ENCODE measurements around the gene CBFA2T3.
A peak's percentile ranks its signal among the peaks of the same experiment; 100 is the strongest.
"Not testable (repeated sequence)": the region's sequence is repeated elsewhere in the genome, so short reads cannot be mapped to it uniquely, and the experiment has no call there.

The CBFA2T3 gene

DNA sequence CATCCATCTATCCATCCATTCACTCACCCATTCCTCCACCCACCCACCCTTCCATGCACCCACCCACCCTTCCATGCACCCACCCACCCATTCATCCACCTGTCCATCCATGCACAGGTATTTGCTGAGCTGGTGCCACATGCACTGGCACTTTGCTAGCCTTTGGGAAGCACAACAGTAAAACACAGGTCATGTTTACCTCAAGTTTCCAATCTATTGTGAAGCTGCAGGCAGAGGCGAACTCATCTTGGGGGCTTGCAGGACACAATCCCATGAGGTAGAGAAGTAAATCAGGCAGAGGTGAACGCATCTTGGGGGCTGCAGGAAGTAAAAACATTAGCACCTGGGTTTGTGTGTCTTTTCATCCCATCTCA, 35.6 kb upstream of the CBFA2T3 start:
- DNase-seq, result no peak

DNA sequence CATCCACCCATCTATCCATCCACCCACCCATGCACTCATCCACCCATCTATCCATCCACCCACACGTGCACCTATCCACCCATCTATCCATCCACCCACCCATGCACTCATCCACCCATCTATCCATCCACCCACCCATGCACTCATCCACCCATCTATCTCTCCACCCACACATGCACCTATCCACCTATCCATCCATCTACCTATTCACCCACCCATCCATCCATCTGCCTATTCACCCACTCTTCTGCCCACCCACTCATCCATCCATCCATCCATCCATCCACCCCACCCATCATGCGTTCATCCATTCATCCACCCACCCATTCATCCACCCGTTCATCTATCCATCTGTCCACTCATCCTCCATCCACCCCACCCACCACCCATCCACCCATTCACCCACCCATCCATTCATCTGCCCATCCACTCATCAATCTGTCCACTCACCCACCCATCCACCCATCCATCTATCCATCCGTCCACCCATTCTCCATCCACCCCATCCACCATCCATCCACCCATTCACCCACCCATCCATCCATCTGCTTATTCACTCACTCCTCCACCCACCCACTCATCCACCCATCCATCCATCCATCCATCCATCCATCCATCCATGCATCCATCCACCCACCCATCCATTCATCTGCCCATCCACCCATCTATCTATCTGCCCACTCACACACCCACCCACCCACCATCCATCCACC, 35.1 kb upstream of the CBFA2T3 start:
- no peak for DNase-seq

DNA sequence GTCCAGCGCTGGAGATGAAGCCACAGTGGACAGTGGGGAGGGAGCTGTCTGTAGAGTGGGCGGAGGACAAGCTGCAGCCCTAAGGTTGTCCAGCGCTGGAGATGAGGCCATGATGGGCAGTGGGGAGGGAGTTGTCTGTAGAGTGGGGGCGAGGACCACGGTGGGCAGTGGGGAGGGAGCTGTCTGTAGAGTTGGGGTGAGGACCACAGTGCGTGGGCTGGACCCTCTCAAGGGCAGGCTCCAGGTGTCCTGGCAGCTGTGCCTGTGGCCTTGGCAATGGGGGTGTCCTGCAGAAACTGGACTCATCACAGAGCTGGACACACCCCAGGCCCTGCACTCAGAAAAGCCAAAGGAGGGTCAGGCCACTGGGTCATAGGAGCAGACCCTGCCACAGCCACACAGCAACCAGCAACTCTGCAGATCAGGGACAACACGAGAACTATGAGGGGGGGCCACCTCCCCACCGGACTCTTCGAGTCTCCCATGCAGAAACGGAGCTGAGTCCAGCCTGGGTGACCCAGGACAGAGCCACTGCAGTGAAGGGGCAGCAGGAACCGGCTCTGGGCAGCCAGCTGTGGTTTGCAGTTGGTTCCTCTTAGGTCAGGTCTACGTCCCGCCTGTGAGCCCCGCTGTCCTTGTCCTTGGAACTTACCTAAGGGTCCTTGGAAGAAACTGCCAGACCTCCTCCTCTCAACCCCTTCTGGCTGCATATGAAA, 33.4 kb upstream of the CBFA2T3 start:
- no peak for DNase-seq

DNA sequence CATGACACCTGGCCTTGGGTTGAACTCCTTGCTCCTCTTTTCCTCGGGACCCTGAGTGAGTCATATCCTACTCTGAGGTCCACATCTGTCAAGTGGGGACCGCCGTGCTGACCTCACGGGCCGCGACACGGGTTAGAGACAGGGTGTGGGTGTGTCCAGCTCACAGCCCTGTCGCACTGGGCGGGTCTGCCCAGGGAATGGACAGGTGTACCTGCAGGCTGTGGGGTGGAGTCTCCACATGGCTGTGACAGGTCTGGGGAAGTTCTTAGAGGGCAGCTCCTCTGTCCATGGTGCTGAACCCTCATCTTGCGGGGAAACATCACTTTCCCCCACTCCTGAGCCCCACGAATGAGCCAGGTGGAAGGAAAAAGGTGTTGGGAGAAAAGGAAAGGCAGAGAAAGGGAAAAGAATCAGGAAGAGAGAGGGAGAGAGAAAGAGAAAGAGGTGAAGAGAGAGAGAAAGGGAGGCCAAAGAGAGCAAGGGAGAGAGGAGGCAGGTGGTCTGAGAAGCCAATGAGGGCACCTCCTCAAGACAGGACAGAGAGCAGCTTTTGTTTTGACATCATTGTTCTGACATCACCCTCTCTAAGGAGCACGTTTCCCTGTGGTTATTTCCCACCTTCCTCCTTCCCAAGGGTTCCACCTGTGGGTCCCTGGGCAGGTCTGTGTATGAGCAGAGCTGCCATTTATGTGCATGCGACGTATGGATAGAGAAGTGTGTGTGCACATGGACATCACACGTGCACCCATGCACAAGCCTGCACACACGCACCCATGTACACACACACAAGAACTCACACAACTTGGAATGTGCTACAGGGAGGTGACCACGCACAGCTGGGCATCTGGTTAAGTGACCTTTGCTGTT, 32.6 kb upstream of the CBFA2T3 start:
- DNase-seq, result no peak

DNA sequence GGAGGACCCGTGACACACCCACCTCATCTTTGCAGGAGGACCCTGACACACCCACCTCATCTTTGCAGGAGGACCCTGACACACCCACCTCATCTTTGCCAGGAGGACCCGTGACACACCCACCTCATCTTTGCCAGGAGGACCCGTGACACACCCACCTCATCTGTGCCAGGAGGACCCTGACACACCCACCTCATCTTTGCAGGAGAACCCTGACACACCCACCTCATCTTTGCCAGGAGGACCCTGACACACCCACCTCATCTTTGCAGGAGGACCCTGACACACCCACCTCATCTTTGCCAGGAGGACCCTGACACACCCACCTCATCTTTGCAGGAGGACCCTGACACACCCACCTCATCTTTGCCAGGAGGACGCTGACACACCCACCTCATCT, 31.8 kb upstream of the CBFA2T3 start:
- not testable (repeated sequence) for DNase-seq

DNA sequence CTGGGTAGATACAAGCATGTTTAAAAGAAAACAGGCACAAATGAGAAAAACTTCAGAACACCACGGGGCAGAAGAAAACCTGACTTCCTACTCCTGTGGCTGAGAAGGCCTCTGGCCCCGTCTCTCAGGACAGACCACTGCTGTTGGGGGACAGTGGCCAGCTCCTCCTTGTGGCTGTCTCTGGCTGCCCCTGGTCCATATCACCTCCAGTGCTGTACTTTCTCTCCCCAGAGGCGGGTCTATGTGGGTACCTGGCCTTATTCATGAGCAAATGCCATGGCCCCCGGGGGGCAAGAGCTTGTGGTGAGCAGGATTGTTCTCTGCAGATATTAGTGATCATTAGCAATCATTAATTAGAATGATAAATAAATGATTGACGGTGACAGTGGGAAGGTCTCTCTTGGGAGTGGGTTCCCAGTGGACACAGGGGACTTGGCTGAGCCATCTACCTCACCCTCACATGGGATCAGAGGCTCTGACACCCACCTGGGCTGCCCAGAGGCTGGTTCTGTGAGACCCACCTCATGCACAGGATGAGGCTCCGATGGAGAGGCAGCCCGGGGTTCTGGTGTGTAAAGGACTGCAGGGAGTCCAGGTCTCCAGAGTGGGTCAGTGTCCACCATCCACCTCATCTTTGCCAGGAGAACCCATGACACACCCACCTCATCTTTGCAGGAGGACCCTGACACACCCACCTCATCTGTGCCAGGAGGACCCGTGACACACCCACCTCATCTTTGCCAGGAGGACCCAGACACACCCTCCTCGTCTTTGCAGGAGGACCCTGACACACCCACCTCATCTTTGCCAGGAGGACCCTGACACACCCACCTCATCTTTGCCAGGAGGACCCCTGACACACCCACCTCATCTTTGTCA, 30.6 kb upstream of the CBFA2T3 start:
- no peak for DNase-seq

DNA sequence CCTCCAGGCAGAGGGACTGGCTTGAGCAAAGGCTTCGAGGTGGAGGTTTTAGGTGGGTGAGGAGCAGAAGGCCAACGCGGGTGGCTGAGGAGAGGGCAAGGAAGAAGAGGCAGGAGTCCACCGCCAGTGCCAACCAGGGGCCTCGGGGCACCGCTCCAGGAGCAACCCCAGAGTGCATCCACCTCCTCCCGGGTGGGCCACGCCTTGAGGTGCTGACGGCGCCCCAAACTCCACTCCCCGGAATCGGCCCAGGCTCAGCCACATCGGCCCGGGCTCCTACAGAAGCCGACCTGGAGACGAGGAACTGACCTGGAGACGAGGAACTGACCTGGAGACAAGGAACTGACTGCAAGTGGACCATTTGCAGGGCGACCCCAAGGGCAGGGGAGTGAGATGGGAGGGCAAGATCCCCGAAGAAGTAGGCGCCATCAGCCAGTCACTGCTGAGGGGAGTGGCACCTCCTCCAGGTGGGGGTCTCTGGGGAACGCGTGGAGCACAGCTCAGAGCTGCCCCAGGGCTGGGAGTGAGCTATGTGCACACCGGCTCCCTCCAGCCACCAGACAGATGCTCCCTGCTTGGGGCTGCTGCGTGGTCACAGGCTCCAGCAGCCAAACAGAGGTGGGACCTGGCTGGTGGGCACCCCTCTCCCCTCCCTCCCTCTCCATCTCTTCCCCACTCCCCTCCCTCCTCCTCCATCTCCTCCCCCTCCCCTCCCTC, 29.2 kb upstream of the CBFA2T3 start:
- no peak for DNase-seq

DNA sequence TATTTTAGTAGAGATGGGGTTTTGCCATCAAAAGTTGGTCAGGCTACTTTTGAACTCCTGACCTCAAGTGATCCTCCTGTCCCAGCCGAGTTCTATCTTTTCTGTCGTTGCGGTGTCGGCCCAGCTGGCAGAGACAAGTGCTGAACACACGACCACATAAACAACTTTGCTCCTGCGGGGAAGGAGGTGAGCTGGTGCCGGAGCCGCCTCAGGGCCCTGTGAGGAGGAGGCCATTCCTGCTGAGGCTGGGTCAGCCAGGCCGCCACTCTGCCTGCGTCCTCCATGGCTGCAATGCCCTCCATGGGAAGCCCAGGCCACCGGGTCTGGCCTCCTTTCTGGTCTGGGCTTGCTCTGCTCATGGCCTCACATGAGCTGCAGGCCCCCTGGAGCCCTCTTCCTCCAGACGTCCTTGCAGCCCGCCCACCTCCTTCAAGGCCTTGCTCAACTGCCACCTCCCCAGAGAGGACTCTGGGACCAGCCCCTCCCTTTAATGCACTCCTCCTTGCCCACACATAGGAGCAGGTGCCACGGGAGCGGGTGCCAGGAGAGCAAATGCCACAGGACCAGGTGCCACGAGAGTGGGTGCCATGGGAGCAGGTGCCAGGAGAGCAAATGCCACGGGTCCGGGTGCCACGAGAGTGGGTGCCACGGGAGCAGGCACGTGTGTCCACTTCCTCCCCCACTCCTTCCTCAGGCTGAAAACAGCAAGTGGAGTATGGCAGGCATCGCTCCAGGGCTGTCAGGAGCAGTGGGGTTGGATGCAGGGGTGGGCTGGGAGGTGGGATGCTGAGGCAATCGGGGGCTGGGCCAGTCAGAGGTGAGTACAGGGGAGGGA, 28.4 kb upstream of the CBFA2T3 start:
- DNase-seq, result no peak

DNA sequence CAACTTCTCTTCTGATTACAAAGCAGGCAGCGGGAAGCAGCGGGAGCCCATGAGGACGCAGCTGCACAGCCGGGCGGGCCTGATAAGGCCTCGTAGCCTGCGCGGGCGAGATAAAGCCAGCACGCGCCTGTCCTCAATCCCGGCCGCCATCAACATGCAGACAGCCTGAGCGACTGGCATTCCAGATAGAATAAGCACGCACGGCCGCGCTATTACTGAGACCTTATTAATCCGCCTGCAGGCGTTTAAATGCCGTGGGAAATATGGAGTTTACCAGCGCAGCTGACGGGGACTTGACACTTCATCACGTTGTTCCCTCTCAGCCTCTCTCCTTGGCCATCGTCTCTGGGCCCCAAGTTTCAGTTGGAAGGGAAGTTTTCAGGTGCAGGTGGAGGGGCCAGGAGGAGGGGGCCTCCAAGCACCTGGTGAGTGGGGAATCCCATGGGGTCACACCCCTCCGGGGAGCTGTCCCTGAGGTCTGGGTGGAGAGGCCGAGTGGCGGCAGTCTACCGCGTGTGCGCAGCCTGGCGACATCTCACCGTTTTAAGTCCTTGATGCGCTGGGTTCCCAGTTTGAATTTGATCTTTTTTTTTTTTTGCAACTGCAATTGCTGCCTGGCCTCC, 27.3 kb upstream of the CBFA2T3 start:
- no peak for DNase-seq

DNA sequence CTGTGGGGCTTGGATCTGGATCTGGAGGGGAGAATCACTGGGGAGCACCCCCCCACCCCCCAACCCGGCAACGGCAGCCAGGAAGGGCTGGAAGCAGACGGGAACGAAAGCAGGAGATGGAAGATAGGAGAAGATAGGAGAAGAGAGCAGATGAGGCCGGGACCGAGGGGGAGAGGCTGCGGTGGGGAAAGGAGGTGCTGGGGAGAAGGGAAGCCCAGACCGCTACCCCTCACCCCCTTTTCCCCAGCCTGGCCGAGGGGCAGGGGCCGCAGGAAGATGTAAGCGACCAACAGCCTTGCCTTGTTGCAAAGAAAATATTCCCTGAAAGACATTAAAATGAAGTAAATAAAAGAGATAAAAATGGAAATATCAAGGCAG, 26.8 kb upstream of the CBFA2T3 start:
- DNase-seq, result no peak

DNA sequence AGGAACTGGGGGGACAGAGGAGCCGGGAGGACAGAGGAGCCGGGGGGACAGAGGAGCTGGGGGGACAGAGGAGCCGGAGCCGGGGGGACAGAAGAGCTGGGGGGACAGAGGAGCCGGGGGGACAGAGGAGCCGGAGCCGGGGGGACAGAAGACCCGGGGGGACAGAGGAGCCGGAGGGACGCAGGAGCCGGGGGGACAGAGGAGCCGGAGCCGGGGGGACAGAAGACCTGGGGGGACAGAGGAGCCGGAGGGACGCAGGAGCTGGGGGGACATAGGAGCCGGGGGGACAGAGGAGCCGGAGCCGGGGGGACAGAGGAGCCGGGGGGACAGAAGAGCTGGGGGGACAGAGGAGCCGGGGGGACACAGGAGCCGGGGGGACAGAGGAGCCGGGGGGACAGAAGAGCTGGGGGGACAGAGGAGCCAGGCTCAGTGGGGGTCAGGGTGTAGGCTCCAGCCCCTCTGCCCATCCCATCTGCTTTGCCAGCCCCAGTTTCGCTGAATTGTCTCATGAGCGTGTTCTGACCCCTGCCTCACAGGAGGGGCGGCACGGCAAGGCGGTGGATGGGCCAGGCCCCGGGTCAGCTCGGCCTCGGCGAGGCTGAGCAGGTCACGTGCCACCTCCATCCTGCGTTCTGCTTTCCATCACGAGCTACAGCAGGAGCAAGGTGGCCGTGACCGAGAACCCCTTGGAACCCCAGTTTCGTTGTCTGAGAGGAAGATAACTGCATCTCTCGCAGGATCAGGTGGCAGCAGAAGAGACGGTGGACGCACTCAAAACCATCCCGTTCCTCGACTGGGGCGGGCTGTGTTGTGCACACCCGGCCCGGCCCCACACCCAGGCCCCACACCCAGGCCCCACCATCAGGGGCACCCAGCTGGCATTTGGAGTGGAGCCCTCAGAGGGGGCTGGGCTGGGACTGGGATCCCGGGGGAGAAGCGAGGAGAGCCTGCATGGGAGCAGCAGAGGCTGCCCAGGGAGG, 26.1 kb upstream of the CBFA2T3 start:
- DNase-seq, result peak; percentile 46

DNA sequence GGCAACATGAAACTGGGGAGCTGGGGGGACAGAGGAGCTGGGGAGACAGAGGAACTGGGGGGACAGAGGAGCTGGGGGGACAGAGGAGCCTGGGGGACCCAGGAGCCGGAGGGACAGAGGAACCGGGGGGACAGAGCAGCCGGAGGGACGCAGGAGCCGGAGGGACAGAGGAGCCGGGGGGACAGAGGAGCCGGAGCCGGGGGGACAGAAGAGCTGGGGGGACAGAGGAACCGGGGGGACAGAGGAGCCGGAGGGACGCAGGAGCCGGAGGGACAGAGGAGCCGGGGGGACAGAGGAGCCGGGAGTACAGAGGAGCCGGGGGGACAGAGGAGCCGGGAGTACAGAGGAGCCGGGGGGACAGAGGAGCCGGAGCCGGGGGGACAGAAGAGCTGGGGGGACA, 25.1 kb upstream of the CBFA2T3 start:
- not testable (repeated sequence) for DNase-seq

DNA sequence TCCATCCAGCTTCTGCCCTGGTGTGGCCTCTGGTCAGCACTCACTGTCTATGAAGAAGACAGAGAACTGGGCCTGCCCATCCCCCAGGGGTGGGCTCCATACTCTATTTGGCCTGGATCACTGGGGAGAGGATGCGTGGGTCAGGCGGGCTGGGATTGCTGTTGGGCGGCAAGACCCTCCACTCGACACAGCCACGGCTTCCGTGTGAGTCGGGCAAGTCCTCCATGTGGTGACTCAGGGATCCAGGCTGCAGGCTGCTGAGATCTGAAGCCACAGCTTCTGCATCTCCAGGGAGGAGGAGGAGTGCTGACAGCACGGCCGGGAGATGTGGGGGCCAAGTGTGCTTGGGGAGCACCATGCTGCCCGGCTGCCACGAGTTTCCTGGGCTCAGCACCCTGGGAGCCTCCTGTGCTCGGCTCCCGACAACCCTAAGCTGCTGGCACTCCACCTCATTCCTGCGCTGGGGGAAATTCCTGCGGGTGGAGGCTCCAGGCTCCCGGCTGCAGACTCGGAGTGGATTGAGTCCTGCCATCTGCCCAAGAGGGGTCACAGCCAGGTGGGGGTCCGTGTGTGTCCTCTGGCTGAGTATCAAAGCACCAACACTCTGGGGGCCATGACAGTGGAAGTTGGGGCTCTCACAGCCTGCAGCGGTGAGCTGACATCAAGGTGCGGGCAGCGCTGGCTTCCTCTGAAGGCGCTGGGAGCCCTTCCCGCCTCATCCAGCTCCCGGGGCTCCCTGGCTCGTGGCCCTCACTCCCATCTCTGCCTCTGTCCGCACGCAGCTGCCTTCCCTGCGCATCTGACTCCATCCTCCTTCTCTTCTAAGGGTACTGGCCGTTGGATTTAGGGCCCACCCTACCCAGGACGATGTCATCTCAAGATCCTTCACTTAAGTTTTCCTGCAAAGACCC, 24.4 kb upstream of the CBFA2T3 start:
- no peak for DNase-seq

DNA sequence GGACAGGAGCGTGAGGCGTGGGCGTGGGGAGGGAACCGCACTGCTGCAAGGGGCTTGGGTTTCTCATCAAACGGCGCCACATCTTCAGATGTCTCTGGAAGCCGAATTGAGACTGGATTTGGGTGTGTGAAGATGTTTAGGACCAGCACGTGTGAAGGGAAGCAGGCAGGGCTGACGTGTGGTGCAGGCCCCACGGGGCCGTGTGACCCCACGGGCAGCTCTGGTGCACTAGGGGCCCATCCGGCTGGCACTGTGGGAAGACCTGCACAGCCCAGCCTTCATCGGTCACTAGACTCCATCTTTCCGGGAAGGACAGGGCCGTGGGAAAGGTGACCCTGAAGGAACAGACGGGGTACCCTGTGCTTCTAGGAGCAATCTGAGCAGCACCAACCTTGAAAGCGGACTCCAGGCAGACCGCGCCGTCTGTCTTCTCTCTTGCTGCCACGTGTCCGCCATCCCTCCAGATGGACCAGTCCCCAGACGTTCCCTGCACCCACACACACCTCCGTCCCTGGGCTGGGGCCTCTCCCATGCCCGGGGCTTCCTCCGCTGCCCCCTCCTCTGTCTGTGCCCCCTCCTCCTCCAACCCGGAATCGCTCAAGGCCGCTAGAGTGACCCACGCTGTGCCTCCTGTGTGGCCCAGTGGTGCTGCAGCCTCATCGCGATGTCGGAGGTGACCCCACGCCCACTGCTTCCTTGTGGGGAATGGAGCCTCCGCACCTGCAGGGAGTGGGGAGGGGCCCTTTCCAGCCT, 23.4 kb upstream of the CBFA2T3 start:
- DNase-seq, result no peak

DNA sequence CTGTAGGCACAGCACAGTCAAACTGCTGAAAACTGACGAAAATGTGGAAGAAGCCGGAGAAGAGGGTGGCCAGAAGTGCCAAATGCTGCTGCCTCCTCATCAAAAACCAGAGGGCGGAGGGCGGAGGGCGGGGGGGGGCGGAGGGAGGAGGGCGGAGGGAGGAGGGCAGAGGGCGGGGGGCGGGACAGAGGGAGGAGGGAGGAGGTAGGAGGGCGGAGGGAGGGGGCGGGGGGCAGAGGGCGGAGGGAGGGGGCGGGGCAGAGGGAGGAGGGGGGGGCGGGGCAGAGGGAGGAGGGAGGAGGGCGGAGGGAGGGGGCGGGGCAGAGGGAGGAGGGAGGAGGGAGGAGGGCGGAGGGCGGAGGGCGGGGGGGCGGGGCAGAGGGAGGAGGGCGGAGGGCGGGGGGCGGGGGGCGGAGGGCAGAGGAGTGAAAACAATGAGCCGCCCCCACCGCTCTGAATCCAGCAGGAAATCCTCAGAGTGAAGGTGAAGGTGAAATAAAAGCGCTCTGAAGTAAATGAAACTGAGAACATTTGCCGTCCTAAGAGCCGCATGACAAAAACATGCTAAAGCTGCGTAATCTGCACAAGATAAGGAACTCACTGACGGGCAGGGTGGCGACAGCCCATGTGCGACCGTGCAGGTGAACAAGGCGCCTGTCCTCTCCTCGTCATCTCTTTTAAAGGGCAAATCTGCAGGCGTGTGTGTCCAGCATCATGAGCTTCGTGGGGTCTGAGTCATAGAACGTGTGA, 22.6 kb upstream of the CBFA2T3 start:
- DNase-seq, result no peak

DNA sequence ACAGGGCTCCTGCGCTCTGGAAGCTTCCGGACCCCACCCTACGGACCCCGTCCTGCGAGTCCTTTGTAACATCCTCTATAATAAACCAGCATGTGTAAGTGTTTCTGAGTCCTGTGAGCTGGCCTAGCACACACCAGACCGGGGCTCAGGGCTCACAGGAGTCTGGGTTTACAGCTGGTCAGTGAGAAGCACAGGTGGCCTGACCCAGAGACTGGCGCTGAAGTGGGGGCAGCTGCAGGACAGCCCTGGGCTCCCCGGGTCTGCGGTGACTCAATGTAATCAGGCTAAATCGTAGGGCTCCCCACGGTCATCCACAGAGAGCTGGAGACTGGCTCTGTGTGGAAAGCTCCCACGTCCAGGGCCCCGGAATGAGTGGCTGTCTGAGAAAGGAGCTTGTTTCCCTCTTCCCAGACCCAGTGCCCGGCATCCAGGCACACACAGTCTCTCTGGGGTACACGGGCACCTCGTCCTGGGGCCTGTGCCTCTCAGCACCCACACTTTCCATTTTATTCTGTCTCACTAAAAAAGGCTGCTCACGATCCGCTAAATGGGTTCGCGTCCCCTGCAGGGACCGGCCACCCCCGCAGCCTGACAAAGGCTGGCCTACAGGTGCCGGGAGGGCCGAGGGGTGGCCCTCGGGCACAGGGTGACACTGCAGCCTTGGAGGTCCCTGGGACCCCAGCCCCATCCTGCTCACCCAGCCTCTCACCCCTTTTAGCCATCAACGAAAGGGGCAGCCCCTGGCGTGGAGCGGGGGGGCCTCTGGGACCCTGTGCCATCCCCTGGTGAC, 18.9 kb upstream of the CBFA2T3 start:
- no peak for DNase-seq
